HCT116 (cell line): ENCODE measurements around the gene NCKAP5. TPM values are rescaled to one million over a fixed set of nuclear protein-coding genes. Genes with fewer than 3 reads are reported as not detected.

Experiments used
- ATAC-seq: fragments of 200-7000 bp; cut with Tn5 transposase; 2 replicates; pipeline ENCODE4 v1.9.1; 2020; ENCODE audit warnings: mild to moderate bottlenecking, moderate library complexity
- BruUV-seq: library from RNA; stranded (reverse); fragments of 400-500 nt; replicated peaks from 2 replicates; lab custom pipeline; 2021; lab: Mats Ljungman, UMichigan
- CTCF ChIA-PET: fragments of 300-600 bp; sonication (Branson Sonifier 250); formaldehyde crosslinking; loops from one replicate; lab custom pipeline; 2021; ENCODE audit warnings: antibody characterized with exemption; lab: Charles Lee
- POLR2A ChIA-PET: fragments of 300-600, 350-600 bp; sonication (Branson Sonifier 250); formaldehyde crosslinking; loops from one replicate; lab custom pipeline; 2021; ENCODE audit warnings: antibody characterized with exemption; lab: Charles Lee
- RAD21 ChIA-PET, 2 experiments: fragments of 300-600 bp; sonication (Branson Sonifier 250); formaldehyde crosslinking; loops; one replicate each; lab custom pipeline; 2023; ENCODE audit warnings: low total read pairs in 2 of 2; ENCODE audit not compliant: uncharacterized antibody in 2 of 2, unreplicated experiment in 2 of 2, low non-redundant PET in 1 of 2; lab: Charles Lee
- DNase-seq: peaks from one replicate; pipeline ENCODE4 v3.0.0-alpha.2; 2010; ENCODE audit warnings: low read depth, low spot score
- H2AFZ ChIP-seq: fragments of 200-600 bp; shearing (Covaris generic), sonication (generic); 2 replicates; pipeline ENCODE4 v1.6.1; 2017; ENCODE audit warnings: low read depth, mixed run types, mixed read lengths, antibody characterized with exemption, low read length; ENCODE audit not compliant: poor library complexity, severe bottlenecking
- H3K27ac ChIP-seq: 2 replicates; pipeline ENCODE4 v1.5.1; 2012; ENCODE audit warnings: low read depth, low read length
- H3K27me3 ChIP-seq: fragments of 200-600 bp; sonication (generic); 2 replicates; pipeline ENCODE4 v1.6.1; 2016; ENCODE audit warnings: mixed run types, low read length, mixed read lengths; ENCODE audit not compliant: insufficient read depth
- H3K36me3 ChIP-seq, 2 experiments: fragments of 200-500 bp in 1 of 2; fragments of 200-600 bp in 1 of 2; sonication (Bioruptor generic) in 1 of 2; sonication (generic) in 1 of 2; 2 replicates each; pipeline versions ENCODE4 v1.5.1 to v1.6.1; 2014 to 2016; ENCODE audit warnings: low read length in 2 of 2, inconsistent platforms in 1 of 2, mixed read lengths in 1 of 2, mixed run types in 1 of 2; ENCODE audit not compliant: insufficient read depth in 2 of 2, control insufficient read depth in 1 of 2
- H3K4me1 ChIP-seq, 2 experiments: fragments of 200-600 bp in 1 of 2; sonication (generic) in 1 of 2; 2 replicates each; pipeline versions ENCODE4 v1.5.1 to v1.6.1; 2012 to 2017; ENCODE audit warnings: low read length in 2 of 2, inconsistent platforms in 1 of 2, mild to moderate bottlenecking in 1 of 2, mixed read lengths in 1 of 2, mixed run types in 1 of 2, moderate library complexity in 1 of 2; ENCODE audit not compliant: insufficient read depth in 2 of 2, control insufficient read depth in 1 of 2
- H3K4me2 ChIP-seq: fragments of 200-600 bp; sonication (generic); 2 replicates; pipeline ENCODE4 v1.6.1; 2017; ENCODE audit warnings: mixed run types, low read length, mixed read lengths
- H3K4me3 ChIP-seq, 2 experiments: fragments of 200-600 bp in 1 of 2; sonication (generic) in 1 of 2; replicated peaks in 1 of 2; 2 replicates each; pipeline ENCODE4 v1.5.1; 2011 to 2016; ENCODE audit warnings: low read length in 2 of 2, control low read depth in 1 of 2, low read depth in 1 of 2, mild to moderate bottlenecking in 1 of 2, mixed read lengths in 1 of 2, mixed run types in 1 of 2
- H3K79me2 ChIP-seq: fragments of 200-600 bp; sonication (generic); 2 replicates; pipeline ENCODE4 v1.6.1; 2017; ENCODE audit warnings: mild to moderate bottlenecking, mixed run types, low read length, moderate library complexity, mixed read lengths; ENCODE audit not compliant: insufficient read depth
- H3K9ac ChIP-seq: fragments of 200-600 bp; sonication (generic); 2 replicates; pipeline ENCODE4 v1.6.1; 2016; ENCODE audit warnings: low read length, mixed read lengths
- H3K9me2 ChIP-seq: fragments of 200-600 bp; sonication (generic), shearing (Covaris generic); 2 replicates; pipeline ENCODE4 v1.6.1; 2017; ENCODE audit warnings: mixed run types, mild to moderate bottlenecking, moderate library complexity; ENCODE audit not compliant: insufficient read depth
- H3K9me3 ChIP-seq, 2 experiments: fragments of 200-500 bp in 1 of 2; fragments of 200-600 bp in 1 of 2; sonication (Bioruptor generic) in 1 of 2; sonication (generic) in 1 of 2; 2 replicates each; pipeline ENCODE4 v1.6.1; 2014 to 2017; ENCODE audit warnings: low read length in 2 of 2, mixed read lengths in 2 of 2, inconsistent platforms in 1 of 2, low read depth in 1 of 2, mild to moderate bottlenecking in 1 of 2, mixed run types in 1 of 2, moderate library complexity in 1 of 2; ENCODE audit not compliant: control insufficient read depth in 1 of 2, insufficient read depth in 1 of 2
- H4K20me1 ChIP-seq: fragments of 200-600 bp; sonication (generic), shearing (Covaris generic); 2 replicates; pipeline ENCODE4 v1.6.1; 2017; ENCODE audit warnings: mixed run types, mild to moderate bottlenecking, moderate library complexity; ENCODE audit not compliant: insufficient read depth
- EGR1 ChIP-seq: IDR thresholded peaks from 2 replicates; pipeline ENCODE4 v1.6.1; 2012; ENCODE audit warnings: low read depth
- ELF1 ChIP-seq: IDR thresholded peaks from 2 replicates; pipeline ENCODE4 v1.6.1; 2012; ENCODE audit warnings: low read depth, borderline replicate concordance
- POLR2A ChIP-seq: IDR thresholded peaks from 2 replicates; pipeline ENCODE4 v1.7.0; 2011; ENCODE audit warnings: borderline replicate concordance; ENCODE audit not compliant: insufficient read depth, insufficient read length; ENCODE audit errors: extremely low read depth
- POLR2AphosphoS5 ChIP-seq: IDR thresholded peaks from 2 replicates; pipeline ENCODE4 v1.6.1; 2011; ENCODE audit warnings: mild to moderate bottlenecking, low read depth, low read length, moderate library complexity
- RAD21 ChIP-seq: IDR thresholded peaks from 2 replicates; pipeline ENCODE4 v1.6.1; 2012; ENCODE audit warnings: low read depth, mild to moderate bottlenecking
- SRF ChIP-seq: IDR thresholded peaks from 2 replicates; pipeline ENCODE4 v1.6.1; 2012; ENCODE audit warnings: low read depth
- TCF7L2 ChIP-seq: IDR thresholded peaks from 2 replicates; pipeline ENCODE4 v1.7.0; 2011; ENCODE audit warnings: borderline replicate concordance, inconsistent platforms; ENCODE audit not compliant: insufficient read depth, insufficient read length; ENCODE audit errors: extremely low read depth
- YY1 ChIP-seq: IDR thresholded peaks from 2 replicates; pipeline ENCODE4 v1.6.1; 2011; ENCODE audit warnings: low read length, low read depth, moderate library complexity, mild to moderate bottlenecking; ENCODE audit not compliant: insufficient replicate concordance; ENCODE audit errors: extremely low read depth
- ZNF274 ChIP-seq: fragments of 200-500 bp; sonication (Bioruptor generic); IDR thresholded peaks from 2 replicates; pipeline ENCODE4 v1.6.1; 2014; ENCODE audit warnings: mild to moderate bottlenecking, low read depth, low read length, inconsistent platforms
- intact Hi-C: fragments of 100-400 bp; cut with micrococcal nuclease; formaldehyde crosslinking; loops from 2 replicates; pipeline ENCODE4 v1.10.0; 2022
- total RNA-seq: library from RNA; stranded (reverse); gene quantifications from one replicate; pipeline ENCODE4 v1.2.1, GENCODE V29; 2021; ENCODE audit not compliant: unreplicated experiment
- TF ChIP-seq, protein P1 (sequence below): IDR thresholded peaks from 2 replicates; pipeline ENCODE4 v1.6.1; 2012
- TF ChIP-seq, protein P2 (sequence below): IDR thresholded peaks from 2 replicates; pipeline ENCODE4 v1.6.1; 2012
- TF ChIP-seq, protein P3 (sequence below), 3 experiments: fragments of 200-600 bp in 1 of 3; sonication (generic) in 1 of 3; IDR thresholded peaks in 2 of 3; conservative IDR thresholded peaks in 1 of 3; 2 replicates each; pipeline ENCODE4 v1.5.1; 2012 to 2017; ENCODE audit warnings: low read depth in 2 of 3, low read length in 2 of 3, antibody characterized with exemption in 1 of 3, borderline replicate concordance in 1 of 3, control low read depth in 1 of 3, mild to moderate bottlenecking in 1 of 3, mixed read lengths in 1 of 3, mixed run types in 1 of 3, moderate library complexity in 1 of 3; ENCODE audit not compliant: insufficient read depth in 1 of 3

Gene NCKAP5
- total RNA-seq, 1 experiment from 2014 or later, result 0.30 TPM

DNA sequence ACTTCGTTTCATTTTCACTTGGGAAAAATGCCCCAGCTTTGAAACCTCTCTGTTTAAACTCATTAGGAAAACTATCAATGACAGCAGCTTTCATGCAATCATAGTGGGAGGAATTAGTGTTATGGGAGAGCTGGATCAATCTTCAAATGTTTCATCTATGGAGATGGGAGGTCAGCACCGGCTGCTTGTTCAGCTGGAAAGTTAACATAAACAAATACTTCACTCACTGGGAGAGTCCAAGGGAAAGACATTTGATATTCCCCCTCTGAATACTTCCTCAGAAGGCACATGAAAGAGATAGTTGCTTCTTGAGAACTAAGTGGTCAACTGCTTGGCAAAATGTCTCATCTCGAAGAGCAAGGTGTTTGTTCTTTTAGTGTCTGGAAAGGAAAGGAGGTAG, 905.5 kb downstream of the NCKAP5 start:
- Histone ChIP-seq H3K4me2 (no peak overlapping the region), H3K9me2 (no peaks in the 10 kb centered on the region), H3K27me3 (peaks cover 60% of the 10 kb centered on the region), H3K36me3 (no peaks in the 10 kb centered on the region), H3K4me1 (no peaks in the 10 kb centered on the region), H3K27ac (no peak overlapping the region), H2AFZ (no peak overlapping the region), H3K9ac (no peak overlapping the region), H3K4me3 (no peak overlapping the region), H3K79me2 (no peaks in the 10 kb centered on the region), H3K9me3 (no peaks in the 10 kb centered on the region), H4K20me1 (no peaks in the 10 kb centered on the region)
- intact Hi-C loops, result no loop called here
- ChIA-PET RAD21 (no interaction called here), POLR2A (no interaction called here), CTCF (no interaction called here)
- BruUV-seq, result no TSS peak
- TF ChIP-seq YY1 (no peak), EGR1 (no peak), POLR2A (no peak), ELF1 (no peak), POLR2AphosphoS5 (no peak), SRF (no peak), RAD21 (no peak), TCF7L2 (no peak), ZNF274 (no peak)
- TF ChIP-seq, protein P1, sequence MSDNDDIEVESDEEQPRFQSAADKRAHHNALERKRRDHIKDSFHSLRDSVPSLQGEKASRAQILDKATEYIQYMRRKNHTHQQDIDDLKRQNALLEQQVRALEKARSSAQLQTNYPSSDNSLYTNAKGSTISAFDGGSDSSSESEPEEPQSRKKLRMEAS, result no peak
- TF ChIP-seq, protein P2, sequence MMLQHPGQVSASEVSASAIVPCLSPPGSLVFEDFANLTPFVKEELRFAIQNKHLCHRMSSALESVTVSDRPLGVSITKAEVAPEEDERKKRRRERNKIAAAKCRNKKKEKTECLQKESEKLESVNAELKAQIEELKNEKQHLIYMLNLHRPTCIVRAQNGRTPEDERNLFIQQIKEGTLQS, result no peak
- TF ChIP-seq, protein P3, sequence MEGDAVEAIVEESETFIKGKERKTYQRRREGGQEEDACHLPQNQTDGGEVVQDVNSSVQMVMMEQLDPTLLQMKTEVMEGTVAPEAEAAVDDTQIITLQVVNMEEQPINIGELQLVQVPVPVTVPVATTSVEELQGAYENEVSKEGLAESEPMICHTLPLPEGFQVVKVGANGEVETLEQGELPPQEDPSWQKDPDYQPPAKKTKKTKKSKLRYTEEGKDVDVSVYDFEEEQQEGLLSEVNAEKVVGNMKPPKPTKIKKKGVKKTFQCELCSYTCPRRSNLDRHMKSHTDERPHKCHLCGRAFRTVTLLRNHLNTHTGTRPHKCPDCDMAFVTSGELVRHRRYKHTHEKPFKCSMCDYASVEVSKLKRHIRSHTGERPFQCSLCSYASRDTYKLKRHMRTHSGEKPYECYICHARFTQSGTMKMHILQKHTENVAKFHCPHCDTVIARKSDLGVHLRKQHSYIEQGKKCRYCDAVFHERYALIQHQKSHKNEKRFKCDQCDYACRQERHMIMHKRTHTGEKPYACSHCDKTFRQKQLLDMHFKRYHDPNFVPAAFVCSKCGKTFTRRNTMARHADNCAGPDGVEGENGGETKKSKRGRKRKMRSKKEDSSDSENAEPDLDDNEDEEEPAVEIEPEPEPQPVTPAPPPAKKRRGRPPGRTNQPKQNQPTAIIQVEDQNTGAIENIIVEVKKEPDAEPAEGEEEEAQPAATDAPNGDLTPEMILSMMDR (IDR thresholded peaks at IDR 0.05 in 2 of 3, conservative IDR thresholded peaks at IDR 0.05 in 1 of 3; ENCODE audit: borderline replicate concordance in 1 of 3, insufficient read depth in 1 of 3, low read depth in 2 of 3, low read length in 2 of 3), result no peak
- ATAC-seq (no peak), DNase-seq (no peak)
